HG03521 (cell line): ENCODE results near the gene DIPK1C.

Source experiments
- ATAC-seq: cut with Tn5 transposase; IDR thresholded peaks from one replicate; pipeline ENCODE4 v1.9.1; 2021; ENCODE audit warnings: mild to moderate bottlenecking, moderate library complexity; ENCODE audit not compliant: unreplicated experiment

DIPK1C gene

DNA sequence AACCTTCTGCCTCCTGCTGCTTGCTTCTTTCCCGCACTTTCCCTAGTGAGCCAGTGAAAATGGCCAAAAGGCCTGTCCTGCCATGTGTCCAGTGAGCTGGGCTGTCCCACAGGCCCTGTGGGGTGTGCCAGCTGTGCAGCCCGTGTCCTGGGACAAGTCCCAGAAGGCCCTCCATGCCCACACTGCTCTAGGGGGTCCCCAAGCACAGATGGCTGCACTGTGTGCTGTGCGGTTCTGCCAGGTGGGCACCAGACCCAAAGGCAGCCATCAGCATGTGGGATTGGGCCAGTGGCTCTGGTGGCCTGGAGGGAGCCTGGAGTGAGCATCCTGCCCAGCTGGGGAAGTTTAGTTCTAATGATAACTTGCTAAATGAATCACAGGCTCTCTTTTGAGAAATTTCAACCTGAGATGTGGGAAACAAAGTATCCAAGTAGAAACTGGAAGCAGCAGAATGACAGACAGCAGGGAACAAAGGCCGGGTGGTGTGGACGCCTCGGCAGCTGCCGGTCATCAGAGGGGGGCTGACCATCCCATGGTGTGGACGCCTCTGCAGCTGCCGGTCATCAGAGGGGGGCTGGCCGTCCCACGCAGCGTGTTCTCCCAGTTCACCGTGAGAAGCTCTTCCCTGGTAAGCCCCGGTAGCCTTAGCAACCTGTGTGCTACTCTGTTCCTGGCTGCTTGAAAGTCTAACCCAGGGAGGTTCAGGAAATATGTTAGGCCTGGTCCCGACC is 29.2 kb upstream of the DIPK1C start:
- no peak for ATAC-seq

DNA sequence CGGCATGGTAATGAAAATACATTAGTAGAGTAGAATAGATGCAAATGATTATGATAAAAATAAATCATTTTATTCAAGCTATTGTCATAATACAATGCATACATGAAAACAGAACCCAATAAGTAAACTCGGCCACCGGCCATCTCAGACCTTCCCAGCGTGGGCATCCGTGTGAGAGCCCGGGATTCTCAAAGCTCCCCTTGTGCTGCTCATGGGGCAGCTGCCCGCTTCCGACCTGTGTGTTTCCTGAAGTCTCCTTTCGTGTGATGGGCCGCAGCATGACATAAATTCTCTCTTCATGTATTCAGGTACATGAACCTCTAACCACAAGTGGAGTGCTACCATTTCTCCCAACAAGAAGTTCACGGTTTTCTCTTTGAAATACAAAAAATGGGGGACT is 25.6 kb upstream of the DIPK1C start:
- ATAC-seq, result no peak

DNA sequence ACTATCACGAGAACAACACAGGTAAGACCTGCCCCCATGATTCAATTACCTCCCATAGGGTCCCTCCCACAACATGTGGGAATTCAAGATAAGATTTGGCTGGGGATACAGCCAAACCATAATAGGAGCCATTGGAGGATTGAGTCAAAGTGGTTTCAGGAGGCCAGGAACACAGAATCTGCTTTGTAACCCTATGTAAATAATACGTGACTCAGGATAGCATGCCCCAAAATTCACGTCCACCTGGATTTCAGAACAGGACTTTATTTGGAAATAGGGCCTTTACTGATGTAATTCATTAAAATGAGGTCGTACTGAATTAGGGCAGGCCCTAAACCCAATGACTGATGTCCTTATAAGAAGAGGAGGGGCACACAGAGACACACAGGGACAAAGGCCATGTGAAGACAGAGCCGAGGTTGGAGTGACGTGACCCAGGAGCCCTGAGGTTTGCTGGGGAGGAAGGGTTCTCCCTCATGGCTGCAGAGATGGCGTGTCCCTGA is 23.1 kb upstream of the DIPK1C start:
- no peak for ATAC-seq

DNA sequence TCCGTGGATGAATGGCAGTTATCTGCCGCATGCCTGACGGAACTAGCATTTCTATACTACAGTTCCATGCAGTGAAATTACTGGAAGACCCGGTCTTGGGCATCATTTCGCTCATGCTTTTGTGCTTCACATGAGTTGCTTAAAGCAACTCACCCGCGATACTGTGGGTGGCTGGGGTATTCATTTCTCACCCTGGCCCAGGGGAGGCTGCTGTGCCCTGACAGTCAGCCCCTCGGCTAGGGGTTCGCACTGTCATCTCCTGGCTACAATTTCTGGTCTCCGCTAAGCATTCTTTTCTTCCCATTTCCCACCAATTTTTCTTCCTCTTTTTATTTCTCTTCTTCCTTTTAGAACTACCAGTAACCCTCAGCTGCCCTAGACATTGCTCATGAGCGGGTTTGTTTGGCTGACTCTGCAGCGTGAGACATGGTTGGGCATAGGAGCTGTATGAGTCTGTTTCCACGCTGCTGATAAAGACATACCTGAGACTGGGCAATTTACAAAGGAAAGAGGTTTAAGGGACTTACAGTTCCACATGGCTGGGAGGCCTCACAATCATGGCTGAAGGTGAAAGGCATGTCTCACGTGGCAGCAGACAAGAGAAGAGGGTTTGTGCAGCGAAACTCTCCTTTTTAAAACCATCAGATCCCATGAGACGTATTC is 22.5 kb upstream of the DIPK1C start:
- ATAC-seq, result no peak

DNA sequence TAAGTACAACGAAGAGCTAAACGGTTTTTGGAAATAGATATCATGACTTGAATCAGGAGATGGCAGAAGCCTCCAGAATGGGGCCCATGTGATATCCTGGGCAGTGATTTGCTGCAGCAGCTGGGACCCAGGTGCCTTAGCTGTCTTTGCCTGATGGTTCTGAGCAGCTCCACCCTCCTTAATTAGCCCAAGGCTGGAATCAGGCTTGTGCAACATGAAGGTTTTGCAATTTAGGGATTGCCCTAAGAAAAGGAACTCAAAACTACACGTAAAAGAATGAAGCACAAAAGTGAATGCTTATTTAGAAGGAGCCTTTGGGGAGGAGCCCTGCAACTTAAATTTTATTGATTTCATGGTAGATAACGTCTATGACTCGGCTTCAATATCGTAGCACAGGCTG is 21.8 kb upstream of the DIPK1C start:
- ATAC-seq, result no peak

DNA sequence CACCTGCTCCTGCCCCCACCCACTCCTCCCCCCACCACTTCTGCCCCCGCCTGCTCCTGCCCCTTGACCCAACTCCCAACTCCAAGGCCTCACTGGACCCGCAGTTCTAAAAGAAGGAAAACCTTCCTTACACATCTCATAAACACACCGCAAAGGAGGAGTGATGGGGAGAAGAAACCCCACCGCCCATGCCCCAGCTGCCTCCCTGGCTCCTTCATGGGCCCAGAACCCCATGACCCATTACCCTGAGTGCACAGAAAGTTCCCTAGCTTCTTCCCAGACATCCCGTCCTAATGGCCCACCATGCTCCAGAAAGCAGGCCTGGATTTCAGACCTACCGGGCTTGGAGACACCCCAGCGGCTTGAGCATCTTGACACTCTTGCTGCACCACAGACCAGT is 21.2 kb upstream of the DIPK1C start:
- no peak for ATAC-seq

DNA sequence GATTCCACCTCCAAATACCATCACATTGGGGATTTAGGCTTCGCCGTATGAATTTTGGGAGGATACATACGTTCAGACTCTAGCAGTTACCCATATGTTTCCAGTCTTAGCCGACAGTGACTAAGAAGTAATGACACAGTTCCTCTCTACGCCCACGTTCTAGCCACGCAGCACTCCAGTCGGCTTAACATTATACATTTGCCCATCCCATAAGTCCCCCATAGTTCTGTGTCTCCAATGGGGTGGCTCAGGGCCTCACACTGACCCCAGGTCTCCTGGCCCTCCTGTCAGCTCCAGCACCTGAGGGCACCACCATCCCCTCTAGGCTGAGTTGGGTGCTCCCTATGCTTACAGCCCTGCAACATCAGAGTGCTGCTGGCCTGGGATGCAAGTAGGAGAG is 20.7 kb upstream of the DIPK1C start:
- ATAC-seq, result no peak

DNA sequence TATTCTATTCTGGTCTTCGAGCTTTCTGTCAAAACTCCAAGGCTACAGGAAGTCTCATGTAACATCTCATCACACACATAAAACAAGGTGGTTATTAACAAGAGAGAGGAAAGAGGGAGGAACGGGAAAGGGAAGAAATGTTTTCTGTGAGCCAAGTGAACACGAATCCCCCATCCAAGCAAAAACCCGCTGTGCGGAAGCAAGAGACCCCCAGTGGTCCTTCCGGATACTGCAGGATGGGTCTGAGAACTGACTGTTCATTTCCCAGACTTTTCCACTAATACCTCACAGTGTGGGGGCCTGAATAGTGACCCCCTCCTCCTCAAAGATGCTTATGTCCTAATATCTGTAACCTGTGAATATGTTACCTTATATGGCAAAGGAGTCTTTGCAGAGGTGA is 19.0 kb upstream of the DIPK1C start:
- ATAC-seq, result no peak

DNA sequence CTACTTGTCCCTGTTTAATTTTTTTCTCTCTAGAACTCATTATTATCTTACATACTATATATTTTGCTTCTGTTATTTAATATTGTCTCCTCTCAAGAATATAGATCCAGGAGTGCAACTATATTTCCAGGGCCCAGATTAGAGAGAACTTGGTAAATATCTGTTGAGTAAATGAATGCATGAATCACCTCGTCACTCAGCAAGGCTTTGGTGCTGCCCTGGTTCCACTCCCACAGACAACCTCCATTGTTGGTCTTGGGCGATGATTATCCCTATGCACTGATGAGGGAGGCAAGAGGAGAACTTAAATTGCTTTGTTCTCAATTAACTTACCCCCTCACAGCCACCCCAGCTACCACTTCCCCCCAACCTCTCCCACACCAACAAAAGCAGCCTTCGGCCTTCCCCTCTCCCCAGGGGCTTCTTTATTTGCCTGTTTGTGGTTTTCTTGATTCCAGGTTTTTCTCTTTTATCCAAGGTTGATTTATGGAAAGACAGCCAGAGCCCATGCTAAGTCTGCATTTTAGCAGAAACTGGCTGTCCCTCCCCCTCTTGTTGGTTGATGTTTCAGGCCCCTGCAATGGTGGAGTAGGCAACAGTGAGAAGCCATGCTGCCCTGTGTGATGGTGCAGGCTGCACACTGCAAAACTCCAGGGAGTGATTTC is 17.0 kb upstream of the DIPK1C start:
- ATAC-seq, result no peak

DNA sequence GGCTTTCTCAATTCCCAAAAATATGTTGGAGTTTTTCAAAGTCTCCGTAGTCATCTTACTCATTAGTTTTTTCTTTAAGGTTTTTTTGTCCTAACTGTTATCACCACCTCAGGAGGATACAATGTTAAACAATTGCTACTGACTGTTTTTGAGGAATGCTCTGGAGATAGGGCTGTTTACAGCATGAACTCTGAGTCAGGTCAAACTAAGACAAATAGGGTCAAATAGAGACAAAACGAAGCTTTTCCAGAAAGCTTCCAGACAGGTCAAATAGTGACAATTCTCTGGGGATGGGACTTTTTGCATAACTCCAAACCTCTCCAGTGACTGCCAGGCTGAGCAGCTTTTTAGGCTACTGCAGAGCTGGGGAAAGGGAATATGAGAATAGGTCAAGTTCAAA is 15.2 kb upstream of the DIPK1C start:
- ATAC-seq, result no peak

DNA sequence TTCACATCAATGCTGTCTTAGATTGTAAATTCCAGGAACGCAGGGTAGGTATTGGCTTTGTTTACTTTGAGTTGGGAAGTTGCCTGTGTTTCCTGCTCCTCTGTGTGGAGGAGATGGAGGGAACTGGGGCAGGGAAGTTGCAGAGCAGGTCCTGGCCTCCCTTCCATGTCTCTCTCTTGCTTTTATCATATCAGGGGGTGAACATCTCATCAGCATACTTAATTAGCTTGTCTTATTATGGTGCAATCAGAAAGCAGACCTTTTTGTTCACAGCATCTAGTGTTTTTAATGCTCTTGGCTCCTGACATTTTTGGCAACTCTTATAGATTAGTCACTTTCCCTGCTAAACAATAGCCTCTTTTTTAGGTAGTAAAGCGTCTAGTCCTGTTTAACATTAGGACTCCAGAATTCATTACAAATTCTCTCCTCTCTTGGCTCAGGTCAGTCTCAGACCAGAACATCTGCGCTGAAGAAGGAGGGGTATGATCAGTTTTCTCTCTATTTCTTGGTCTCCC is 11.5 kb upstream of the DIPK1C start:
- no peak for ATAC-seq

DNA sequence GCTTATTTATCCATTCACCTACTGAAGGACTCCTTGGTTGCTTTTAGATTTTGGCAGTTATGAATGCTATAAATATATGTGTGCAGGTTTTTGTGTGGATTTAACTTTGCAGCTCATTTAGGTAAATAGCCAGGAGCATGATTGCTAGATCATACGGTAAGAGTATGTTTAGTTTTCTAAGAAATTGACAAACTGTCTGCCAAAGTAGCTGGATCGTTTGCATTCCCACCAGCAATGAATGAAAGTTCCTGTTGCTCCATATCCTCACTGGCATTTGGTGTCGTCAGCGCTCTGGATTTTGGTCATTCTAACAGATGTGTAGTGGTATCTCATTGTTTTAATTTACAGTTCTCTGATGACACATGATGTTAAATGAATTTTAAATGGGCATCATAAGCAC is 8.7 kb upstream of the DIPK1C start:
- ATAC-seq, result no peak

DNA sequence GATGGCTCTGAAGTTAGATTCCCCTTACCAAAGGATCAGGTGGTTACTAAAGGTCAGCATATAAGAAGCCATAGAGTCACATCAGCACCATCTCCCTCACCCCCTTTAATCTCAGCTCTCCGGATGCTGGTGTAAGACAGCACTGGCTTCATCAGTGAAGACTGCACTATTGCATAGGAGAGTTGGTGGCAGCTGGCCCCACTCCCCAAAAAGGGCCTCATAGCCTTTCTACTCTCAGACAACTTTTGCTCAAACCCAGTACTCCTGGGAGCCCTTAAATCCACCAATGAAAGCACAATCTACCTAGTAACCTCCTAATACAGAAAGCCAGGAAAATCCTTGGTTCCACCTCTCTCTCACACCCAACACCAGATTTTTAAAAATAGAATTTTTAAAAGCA is 6.9 kb upstream of the DIPK1C start:
- ATAC-seq, result no peak

DNA sequence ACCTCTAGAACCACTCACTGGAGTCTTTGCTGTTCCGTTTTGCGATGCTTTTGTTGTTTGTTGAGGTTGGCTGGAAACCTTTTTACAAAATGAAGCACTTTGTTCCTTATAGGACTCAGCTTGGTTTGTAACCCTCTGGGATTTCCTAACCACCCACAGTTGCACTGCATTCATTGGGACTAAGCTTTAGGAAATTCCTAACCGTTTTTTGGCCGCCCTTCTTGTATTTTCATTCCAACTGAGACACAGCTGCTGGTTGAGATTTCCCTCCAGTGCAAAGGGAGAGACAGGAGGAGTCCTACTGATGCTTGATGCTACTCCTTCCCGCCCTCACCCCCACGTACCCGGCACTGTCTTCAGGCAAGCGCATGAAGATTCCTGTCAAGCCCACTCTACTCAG is 6.1 kb upstream of the DIPK1C start:
- ATAC-seq, result no peak

DNA sequence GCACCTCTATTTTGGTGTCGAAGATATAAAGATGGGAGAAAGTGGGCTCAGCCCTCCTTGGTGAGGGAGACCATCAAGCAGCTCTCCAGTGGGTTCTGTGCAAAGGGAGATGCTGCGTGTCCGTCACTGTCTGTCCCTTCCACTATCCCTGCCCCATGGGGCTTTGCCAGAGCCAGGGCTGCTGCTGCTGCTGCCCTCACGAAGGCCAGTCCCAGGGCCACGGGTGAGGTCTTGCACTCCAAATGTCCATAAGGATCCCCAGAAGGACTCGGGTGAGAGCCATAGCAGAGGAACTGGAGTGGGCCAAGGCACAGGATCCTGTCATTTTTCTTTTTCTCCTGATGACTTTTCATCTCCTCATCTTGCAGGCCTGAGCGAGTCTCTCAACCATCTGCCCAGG is 3.7 kb upstream of the DIPK1C start:
- ATAC-seq, result no peak

DNA sequence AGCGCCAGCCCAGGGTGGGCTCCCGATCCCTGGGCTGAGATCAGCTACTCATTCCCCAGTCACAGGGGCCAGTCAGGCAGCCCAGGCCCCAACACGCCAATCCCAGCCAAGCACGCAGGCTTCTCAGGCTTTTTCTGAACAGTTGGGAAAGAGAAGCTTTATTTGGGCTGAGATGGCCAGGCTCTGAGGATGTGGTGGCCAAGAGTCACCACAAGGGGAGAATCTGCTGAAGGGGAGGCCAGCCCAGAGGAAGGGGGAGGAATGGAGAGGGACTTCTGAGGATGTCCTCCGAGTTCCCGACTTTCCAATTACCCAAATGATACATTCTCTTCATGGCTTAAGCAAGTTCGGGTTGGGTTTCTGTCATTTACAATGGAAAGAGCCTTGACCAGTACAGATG is 2.8 kb upstream of the DIPK1C start:
- ATAC-seq, result no peak

DNA sequence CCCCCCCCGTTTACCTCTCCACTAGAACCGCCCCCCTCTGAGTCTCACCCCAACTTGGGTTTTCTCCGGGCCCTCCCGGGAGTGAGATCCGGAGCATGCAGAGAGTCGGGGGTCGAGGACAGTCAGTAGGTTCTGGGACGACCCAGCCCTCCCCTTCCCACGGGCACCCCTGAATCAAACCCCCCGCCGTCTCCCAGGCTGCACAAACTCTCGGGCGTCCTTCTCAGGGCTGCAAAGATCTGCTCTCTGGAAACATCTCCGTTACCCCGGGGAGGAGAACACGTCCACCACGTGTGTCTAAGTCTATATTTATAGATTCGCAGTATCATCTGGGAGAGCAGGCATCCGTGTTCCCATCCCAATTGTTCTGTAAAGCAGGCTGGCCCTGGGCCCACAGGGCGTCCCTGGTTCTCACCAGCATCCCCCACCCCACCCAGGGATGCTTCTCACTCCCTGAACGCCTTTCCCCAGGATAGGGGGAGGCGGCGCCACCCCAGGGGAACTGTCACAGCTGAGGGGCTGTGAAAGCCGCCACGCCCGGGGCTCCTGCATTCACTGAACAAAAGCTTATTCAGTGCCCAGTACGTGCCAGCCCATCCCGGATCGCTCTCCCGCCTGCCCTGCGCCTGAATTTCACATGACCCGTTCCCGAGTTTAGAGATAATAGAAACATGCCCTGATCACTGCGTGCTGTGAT is 765 bp upstream of the DIPK1C start:
- ATAC-seq, result no peak

DNA sequence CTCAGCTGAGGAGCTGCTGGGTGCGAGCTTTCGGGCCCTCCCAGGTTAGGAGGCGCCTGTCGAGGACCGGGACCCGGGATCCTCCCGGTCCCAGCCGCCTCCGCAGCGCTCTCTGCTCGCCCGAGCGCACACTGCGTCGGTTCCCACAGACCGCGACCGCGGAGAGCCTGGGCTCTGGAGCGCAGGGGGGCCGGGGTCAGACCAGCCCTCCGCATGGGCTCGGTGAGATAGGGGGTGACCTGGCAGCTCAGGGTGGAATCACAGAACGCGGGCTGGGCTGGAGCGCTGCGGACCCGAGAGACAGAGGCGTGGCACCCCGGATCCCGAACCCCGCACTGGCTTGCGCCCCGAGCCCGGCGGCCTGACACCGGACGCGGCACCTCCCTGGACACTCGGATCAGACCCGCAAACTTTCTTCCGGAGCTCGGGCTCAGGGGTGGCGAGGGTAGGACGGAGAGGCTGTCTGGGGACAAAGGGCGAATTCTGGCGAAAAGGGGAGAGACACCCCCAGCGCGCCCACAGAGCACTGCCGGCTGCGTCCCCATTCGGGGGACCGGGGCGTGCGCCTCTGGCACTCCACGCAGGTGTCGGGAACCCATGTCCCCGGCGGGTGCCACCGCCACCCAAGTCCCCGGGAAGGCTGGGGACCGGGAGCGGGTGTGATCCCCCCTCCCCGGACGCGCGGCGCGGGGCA is 612 bp downstream of the DIPK1C start:
- ATAC-seq, result no peak

DNA sequence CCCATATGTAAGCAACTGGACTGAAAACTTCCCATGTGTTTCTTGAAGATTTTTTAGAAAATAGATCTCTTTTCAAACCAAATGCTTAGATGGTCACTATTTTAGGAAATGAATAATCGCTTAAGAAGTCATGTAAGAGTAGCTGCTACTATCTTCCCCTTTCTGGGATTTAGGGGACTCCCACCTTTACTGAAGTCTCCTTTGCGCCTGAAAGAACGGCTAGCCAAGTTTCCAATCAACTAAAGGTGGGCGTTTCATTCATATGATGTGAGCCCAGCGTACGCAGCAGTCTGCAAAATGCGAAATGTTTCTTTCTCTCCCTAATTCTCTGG is 1.1 kb downstream of the DIPK1C start:
- ATAC-seq, result no peak

DNA sequence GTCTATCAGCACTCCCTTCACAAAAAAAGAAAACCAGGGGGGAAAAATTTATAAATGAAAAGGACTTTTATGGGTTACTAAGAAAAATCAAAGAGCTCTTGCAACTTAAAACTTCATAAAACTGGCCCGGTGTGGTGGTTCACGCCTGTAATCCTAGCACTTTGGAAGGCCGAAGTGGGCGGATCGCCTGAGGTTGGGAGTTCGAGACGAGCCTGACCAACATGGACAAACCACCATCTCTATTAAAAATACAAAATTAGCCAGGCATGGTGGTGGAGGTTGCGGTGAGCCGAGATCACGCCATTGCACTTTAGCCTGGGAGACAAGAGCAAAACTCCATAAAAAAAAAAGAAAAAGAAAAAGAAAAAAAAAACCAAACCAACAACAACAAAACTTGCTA is 1.7 kb downstream of the DIPK1C start:
- ATAC-seq, result no peak

DNA sequence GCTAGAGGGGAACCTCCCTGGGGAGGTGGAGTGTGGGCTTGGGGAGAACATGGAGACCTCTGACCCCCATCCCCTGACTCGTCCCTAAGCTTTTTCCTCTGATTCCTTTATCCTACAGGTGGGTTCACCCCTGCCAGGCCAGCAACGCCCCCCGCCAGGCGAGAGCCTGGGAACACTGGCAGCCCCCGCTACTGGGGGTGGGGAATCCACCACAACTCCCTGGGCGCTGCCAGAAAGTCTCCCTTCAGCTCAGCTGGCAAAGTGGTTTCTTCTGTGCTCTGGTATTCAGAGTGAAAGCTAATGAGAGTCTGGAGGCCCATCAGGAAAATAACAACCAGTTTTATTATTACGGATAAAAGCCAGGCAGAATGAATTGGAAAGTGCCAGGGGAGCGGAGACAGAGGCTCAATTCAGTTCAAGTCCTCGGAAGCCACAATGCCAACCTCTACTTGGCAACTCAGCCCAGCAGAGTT is 2.8 kb downstream of the DIPK1C start:
- ATAC-seq, result no peak
